ENCODE data around the gene SLC7A11.
"Not testable (repeated sequence)": the region's sequence is repeated elsewhere in the genome, so short reads cannot be mapped to it uniquely, and the experiment has no call there.

The SLC7A11 gene

GRCh38 chr4:138217567-138217966 is 24.6 kb downstream of the SLC7A11 start:
- intact Hi-C loops (cut with DNase I) = no loop called here

GRCh38 chr4:138216272-138216867 is 25.8 kb downstream of the SLC7A11 start:
- intact Hi-C loops (cut with DNase I) = no loop called here
- no peak for DNase-seq

More at GRCh38 chr4:138217567-138217966, 24.6 kb downstream of the SLC7A11 start:
- DNase-seq = peak in 9 of 10 donors; percentile 15 to 85 (median 41)

- intact Hi-C loops (cut with DNase I); DNase-seq: not testable (repeated sequence)
Measured at GRCh38 chr4:138210576-138210975, 31.6 kb downstream of the SLC7A11 start.

GRCh38 chr4:138209094-138209493 is 33.1 kb downstream of the SLC7A11 start:
- DNase-seq = no peak
- intact Hi-C loops (cut with DNase I) = no loop called here

GRCh38 chr4:138205531-138206233 is 36.5 kb downstream of the SLC7A11 start:
- DNase-seq = no peak
- intact Hi-C loops (cut with DNase I) = no loop called here

- no peak for DNase-seq
- intact Hi-C loops (cut with DNase I) = no loop called here
Measured at GRCh38 chr4:138204507-138204906, 37.6 kb downstream of the SLC7A11 start.

- DNase-seq = no peak
- intact Hi-C loops (cut with DNase I) = no loop called here
Measured at GRCh38 chr4:138202686-138203085, 39.5 kb downstream of the SLC7A11 start.

- DNase-seq = no peak
- intact Hi-C loops (cut with DNase I) = no loop called here
Measured at GRCh38 chr4:138200236-138200590, 41.9 kb downstream of the SLC7A11 start.

- intact Hi-C loops (cut with DNase I) = no loop called here
Measured at GRCh38 chr4:138199568-138200235, 42.4 kb downstream of the SLC7A11 start.

GRCh38 chr4:138196153-138196552 is 46.0 kb downstream of the SLC7A11 start:
- no peak for DNase-seq

More at GRCh38 chr4:138199568-138200235, 42.4 kb downstream of the SLC7A11 start:
- DNase-seq = no peak

GRCh38 chr4:138193963-138194362 is 48.2 kb downstream of the SLC7A11 start:
- no peak for DNase-seq
- intact Hi-C loops (cut with DNase I) = no loop called here

More at GRCh38 chr4:138196153-138196552, 46.0 kb downstream of the SLC7A11 start:
- intact Hi-C loops (cut with DNase I) = no loop called here

- intact Hi-C loops (cut with DNase I) = no loop called here
- DNase-seq = no peak
Measured at GRCh38 chr4:138192113-138192512, 50.0 kb downstream of the SLC7A11 start.

- intact Hi-C loops (cut with DNase I) = no loop called here
- no peak for DNase-seq
Measured at GRCh38 chr4:138190452-138190858, 51.7 kb downstream of the SLC7A11 start.

GRCh38 chr4:138189206-138189605 is 52.9 kb downstream of the SLC7A11 start:
- DNase-seq = no peak
- intact Hi-C loops (cut with DNase I) = loop anchor here (10.0 kb wide), 1 partner anchor 1064 kb away; no protein-coding TSS in a partner anchor

- no peak for DNase-seq
- intact Hi-C loops (cut with DNase I) = loop anchor here (10.0 kb wide), 1 partner anchor 1064 kb away; no protein-coding TSS in a partner anchor
Measured at GRCh38 chr4:138188406-138189084, 53.6 kb downstream of the SLC7A11 start.

- DNase-seq = no peak
- intact Hi-C loops (cut with DNase I) = loop anchor here (10.0 kb wide), 1 partner anchor 1061 kb away; no protein-coding TSS in a partner anchor
Measured at GRCh38 chr4:138185859-138186645, 56.1 kb downstream of the SLC7A11 start.

- no peak for DNase-seq
- intact Hi-C loops (cut with DNase I) = loop anchor here (10.0 kb wide), 1 partner anchor 1060 kb away; no protein-coding TSS in a partner anchor
Measured at GRCh38 chr4:138184886-138185285, 57.3 kb downstream of the SLC7A11 start.

- no peak for DNase-seq
- intact Hi-C loops (cut with DNase I) = loop anchor here (2.0 to 10.0 kb wide), 2 partner anchors 148 to 1058 kb away; no protein-coding TSS in a partner anchor
Measured at GRCh38 chr4:138182838-138183426, 59.2 kb downstream of the SLC7A11 start.

- intact Hi-C loops (cut with DNase I) = loop anchor here (10.0 kb wide), 1 partner anchor 1056 kb away; no protein-coding TSS in a partner anchor
- DNase-seq = peak in 3 of 10 donors; percentile 4 to 43 (median 9)
Measured at GRCh38 chr4:138181287-138181686, 60.9 kb downstream of the SLC7A11 start.

All from posterior cingulate gyrus (tissue), 11 donors.